ENCODE results near the gene KRTAP4-4. TPM values are rescaled to one million over a fixed set of nuclear protein-coding genes. Genes with fewer than 3 reads are reported as not detected.
"Not testable (repeated sequence)": the region's sequence is repeated elsewhere in the genome, so short reads cannot be mapped to it uniquely, and the experiment has no call there.

KRTAP4-4 gene
- total and polyA plus RNA-seq, 10 of the 15 experiments (the other 5 are each of a cell fraction or from before 2014, with no cell fraction given): not detected

DNA sequence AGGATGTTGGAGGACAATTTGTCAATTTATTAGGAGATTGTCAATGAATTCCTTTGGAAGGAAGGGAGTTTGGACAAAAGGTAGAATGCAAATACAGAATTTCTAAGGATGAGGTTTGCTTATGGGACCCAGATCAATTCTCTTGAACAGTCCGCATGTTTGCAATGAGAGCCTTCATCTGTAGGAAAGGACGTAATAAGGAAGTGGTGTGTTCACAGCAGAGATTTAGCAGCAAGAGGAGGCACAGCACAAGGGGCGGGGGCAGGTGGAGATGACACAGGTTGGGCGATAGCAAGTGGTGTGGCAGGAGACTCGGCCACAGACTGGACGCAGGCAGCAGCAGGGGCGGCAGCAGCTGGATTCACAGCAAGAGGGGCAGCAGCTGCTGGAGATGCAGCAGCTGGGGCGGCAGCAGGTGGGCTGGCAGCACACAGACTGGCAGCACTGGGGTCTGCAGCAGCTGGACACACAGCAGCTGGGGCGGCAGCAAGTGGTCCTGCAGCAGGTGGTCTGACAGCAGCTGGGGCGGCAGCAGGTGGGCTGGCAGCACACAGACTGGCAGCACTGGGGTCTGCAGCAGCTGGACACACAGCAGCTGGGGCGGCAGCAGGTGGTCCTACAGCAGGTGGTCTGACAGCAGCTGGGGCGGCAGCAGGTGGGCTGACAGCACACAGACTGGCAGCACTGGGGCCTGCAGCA lies 37.1 kb downstream of the KRTAP4-4 start:
- DNase-seq (ENCODE audit: low read depth, low spot score); H3K9ac ChIP-seq (ENCODE audit: control insufficient read depth, insufficient read depth, low read length); intact Hi-C loops (cut with micrococcal nuclease; ENCODE audit: unreplicated experiment); H3K4me3 ChIP-seq; H3K27me3 ChIP-seq (replicated peaks in 1 of 2; ENCODE audit: control insufficient read depth in 2 of 2, insufficient read depth in 2 of 2, low read length in 1 of 2); BruUV-seq (replicated peaks); RAD21 ChIA-PET (ENCODE audit: unreplicated experiment); H3K27ac ChIP-seq (ENCODE audit: control insufficient read depth, insufficient read depth); ATAC-seq; in situ Hi-C loops (cut with MboI); H4K20me1 ChIP-seq (ENCODE audit: control insufficient read depth, insufficient read depth); H3K36me3 ChIP-seq (ENCODE audit: control insufficient read depth in 2 of 2, insufficient read depth in 2 of 2, low read length in 1 of 2); H3K9me3 ChIP-seq (replicated peaks; ENCODE audit: control insufficient read depth, insufficient read depth, low read length); FAIRE-seq; POLR2A ChIA-PET; SMC1A ChIA-PET (ENCODE audit: uncharacterized antibody, unreplicated experiment); H3K4me2 ChIP-seq (ENCODE audit: control insufficient read depth, insufficient read depth); H3K79me2 ChIP-seq (ENCODE audit: control insufficient read depth, insufficient read depth, low read length); H2AFZ ChIP-seq (ENCODE audit: control insufficient read depth, low read depth, low read length); H3K4me1 ChIP-seq (ENCODE audit: control insufficient read depth, insufficient read depth, low read length): not testable (repeated sequence)
- WGBS (ENCODE audit: insufficient coverage, insufficient replicate concordance, low lambda C conversion rate, missing lambda C conversion rate): 25% methylated on average over 12 of the region's 12 CpGs
- CTCF ChIA-PET: interaction anchor here (0.5 kb wide), 1 partner anchor 432 kb away, joined by 3 read pairs; no protein-coding TSS in a partner anchor

DNA sequence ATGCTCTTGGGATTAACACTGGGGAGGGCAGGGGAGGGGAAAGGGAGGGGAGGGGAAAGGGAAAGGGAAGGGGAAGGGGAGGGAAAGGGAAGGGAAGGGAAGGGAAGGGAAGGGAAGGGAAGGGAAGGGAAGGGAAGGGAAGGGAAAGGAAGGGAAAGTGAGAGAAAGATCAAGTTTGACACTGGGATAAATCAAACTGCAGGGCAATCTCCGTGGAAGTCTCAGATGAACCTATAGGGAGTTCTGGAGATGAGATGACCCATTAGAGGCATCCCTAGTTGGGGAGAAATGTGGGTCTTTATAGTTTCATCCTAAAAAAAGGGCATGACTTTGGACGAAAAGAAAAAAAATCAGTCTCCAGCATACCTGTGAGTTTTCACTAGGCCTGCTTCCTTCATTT lies 38.8 kb downstream of the KRTAP4-4 start:
- H3K9me3 ChIP-seq (replicated peaks; ENCODE audit: control insufficient read depth, insufficient read depth, low read length): no peaks in the 10 kb centered on the region
- in situ Hi-C loops (cut with MboI) (no loop called here), intact Hi-C loops (cut with micrococcal nuclease; ENCODE audit: unreplicated experiment) (no loop called here)
- no peak overlapping the region for H3K27ac ChIP-seq (ENCODE audit: control insufficient read depth, insufficient read depth)
- TF ChIP-seq EP300 (IDR thresholded peaks at IDR 0.05; ENCODE audit: borderline replicate concordance in 1 of 2, control insufficient read depth in 1 of 2, low read depth in 2 of 2, low read length in 2 of 2) (no peak), RB1 (IDR thresholded peaks at IDR 0.05; ENCODE audit: borderline replicate concordance) (no peak), TARDBP (IDR thresholded peaks at IDR 0.05; ENCODE audit: borderline replicate concordance) (no peak)
- no peak overlapping the region for H2AFZ ChIP-seq (ENCODE audit: control insufficient read depth, low read depth, low read length)
- H3K4me2 ChIP-seq (ENCODE audit: control insufficient read depth, insufficient read depth): no peak overlapping the region
- ChIA-PET SMC1A (ENCODE audit: uncharacterized antibody, unreplicated experiment) (no interaction called here), RAD21 (ENCODE audit: unreplicated experiment) (no interaction called here), CTCF (no interaction called here), POLR2A (no interaction called here)
- no peak overlapping the region for H3K9ac ChIP-seq (ENCODE audit: control insufficient read depth, insufficient read depth, low read length)
- H3K4me1 ChIP-seq (ENCODE audit: control insufficient read depth, insufficient read depth, low read length): no peaks in the 10 kb centered on the region
- H3K36me3 ChIP-seq (ENCODE audit: control insufficient read depth in 2 of 2, insufficient read depth in 2 of 2, low read length in 1 of 2): no peaks in the 10 kb centered on the region
- no peaks in the 10 kb centered on the region for H3K79me2 ChIP-seq (ENCODE audit: control insufficient read depth, insufficient read depth, low read length)
- ATAC-seq (no peak), DNase-seq (ENCODE audit: low read depth, low spot score) (no peak), FAIRE-seq (no peak)
- H4K20me1 ChIP-seq (ENCODE audit: control insufficient read depth, insufficient read depth): no peaks in the 10 kb centered on the region
- WGBS (ENCODE audit: insufficient coverage, insufficient replicate concordance, low lambda C conversion rate, missing lambda C conversion rate): 0% methylated on average over 2 of the region's 2 CpGs
- no TSS peak for BruUV-seq (replicated peaks)
- no peaks in the 10 kb centered on the region for H3K27me3 ChIP-seq (replicated peaks in 1 of 2; ENCODE audit: control insufficient read depth in 2 of 2, insufficient read depth in 2 of 2, low read length in 1 of 2)
- no peak overlapping the region for H3K4me3 ChIP-seq

GRCh38 chr17:41119696-41120690 lies 40.6 kb downstream of the KRTAP4-4 start:
- H3K27ac ChIP-seq (ENCODE audit: control insufficient read depth, insufficient read depth); H2AFZ ChIP-seq (ENCODE audit: control insufficient read depth, low read depth, low read length); POLR2A ChIA-PET; H3K9ac ChIP-seq (ENCODE audit: control insufficient read depth, insufficient read depth, low read length); FAIRE-seq; H3K27me3 ChIP-seq (replicated peaks in 1 of 2; ENCODE audit: control insufficient read depth in 2 of 2, insufficient read depth in 2 of 2, low read length in 1 of 2); H3K79me2 ChIP-seq (ENCODE audit: control insufficient read depth, insufficient read depth, low read length); H3K9me3 ChIP-seq (replicated peaks; ENCODE audit: control insufficient read depth, insufficient read depth, low read length); H3K4me3 ChIP-seq; H3K36me3 ChIP-seq (ENCODE audit: control insufficient read depth in 2 of 2, insufficient read depth in 2 of 2, low read length in 1 of 2); H4K20me1 ChIP-seq (ENCODE audit: control insufficient read depth, insufficient read depth); ATAC-seq; DNase-seq (ENCODE audit: low read depth, low spot score); CTCF ChIA-PET; BruUV-seq (replicated peaks); intact Hi-C loops (cut with micrococcal nuclease; ENCODE audit: unreplicated experiment); RAD21 ChIA-PET (ENCODE audit: unreplicated experiment); H3K4me1 ChIP-seq (ENCODE audit: control insufficient read depth, insufficient read depth, low read length); H3K4me2 ChIP-seq (ENCODE audit: control insufficient read depth, insufficient read depth); SMC1A ChIA-PET (ENCODE audit: uncharacterized antibody, unreplicated experiment); in situ Hi-C loops (cut with MboI): not testable (repeated sequence)
- WGBS (ENCODE audit: insufficient coverage, insufficient replicate concordance, low lambda C conversion rate, missing lambda C conversion rate): 4% methylated on average over 11 of the region's 11 CpGs
